Measurements from ENCODE around the gene BMP7. TPM values are rescaled to one million over a fixed set of nuclear protein-coding genes. Genes with fewer than 3 reads are reported as not detected.

BMP7 gene
- total RNA-seq, 2 experiments from 2014 or later = not detected

GRCh38 chr20:57131601-57132391 is 134.6 kb downstream of the BMP7 start:
- POLR2A ChIA-PET = no interaction called here
- H3K4me3 ChIP-seq (ENCODE audit: low read length) = no peak overlapping the region
- Mint-ChIP-seq H3K4me1 (ENCODE audit: low read depth) (no peaks in the 10 kb centered on the region), H3K27ac (no peak overlapping the region), H3K27me3 (peaks cover 43% of the 10 kb centered on the region), H3K4me3 (no peak overlapping the region), H3K36me3 (ENCODE audit: low read depth) (no peaks in the 10 kb centered on the region), H3K9me3 (no peaks in the 10 kb centered on the region)
- CTCF ChIA-PET = no interaction called here
- H3K4me1 ChIP-seq (ENCODE audit: insufficient read depth, low read length) = no peaks in the 10 kb centered on the region
- peaks cover 0 to 2% of the 10 kb centered on the region in 2 experiments for H3K27me3 ChIP-seq (ENCODE audit: control insufficient read depth in 1 of 2, insufficient read depth in 2 of 2, low read length in 2 of 2)
- H3K27ac ChIP-seq (ENCODE audit: low read depth in 1 of 2, low read length in 2 of 2) = no peak overlapping the region
- peaks cover 0 to 12% of the 10 kb centered on the region in 2 experiments for H3K9me3 ChIP-seq (ENCODE audit: control insufficient read depth in 1 of 2, insufficient read depth in 1 of 2, low read length in 2 of 2)
- TF ChIP-seq, protein P1, sequence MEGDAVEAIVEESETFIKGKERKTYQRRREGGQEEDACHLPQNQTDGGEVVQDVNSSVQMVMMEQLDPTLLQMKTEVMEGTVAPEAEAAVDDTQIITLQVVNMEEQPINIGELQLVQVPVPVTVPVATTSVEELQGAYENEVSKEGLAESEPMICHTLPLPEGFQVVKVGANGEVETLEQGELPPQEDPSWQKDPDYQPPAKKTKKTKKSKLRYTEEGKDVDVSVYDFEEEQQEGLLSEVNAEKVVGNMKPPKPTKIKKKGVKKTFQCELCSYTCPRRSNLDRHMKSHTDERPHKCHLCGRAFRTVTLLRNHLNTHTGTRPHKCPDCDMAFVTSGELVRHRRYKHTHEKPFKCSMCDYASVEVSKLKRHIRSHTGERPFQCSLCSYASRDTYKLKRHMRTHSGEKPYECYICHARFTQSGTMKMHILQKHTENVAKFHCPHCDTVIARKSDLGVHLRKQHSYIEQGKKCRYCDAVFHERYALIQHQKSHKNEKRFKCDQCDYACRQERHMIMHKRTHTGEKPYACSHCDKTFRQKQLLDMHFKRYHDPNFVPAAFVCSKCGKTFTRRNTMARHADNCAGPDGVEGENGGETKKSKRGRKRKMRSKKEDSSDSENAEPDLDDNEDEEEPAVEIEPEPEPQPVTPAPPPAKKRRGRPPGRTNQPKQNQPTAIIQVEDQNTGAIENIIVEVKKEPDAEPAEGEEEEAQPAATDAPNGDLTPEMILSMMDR (IDR thresholded peaks at IDR 0.05) = no peak
- DNase-seq (no peak), ATAC-seq (ENCODE audit: poor library complexity) (no peak)
- intact Hi-C loops (cut with DNase I, micrococcal nuclease) = no loop called here
- no peaks in the 10 kb centered on the region for H3K36me3 ChIP-seq (ENCODE audit: insufficient read depth, low read length)

DNA sequence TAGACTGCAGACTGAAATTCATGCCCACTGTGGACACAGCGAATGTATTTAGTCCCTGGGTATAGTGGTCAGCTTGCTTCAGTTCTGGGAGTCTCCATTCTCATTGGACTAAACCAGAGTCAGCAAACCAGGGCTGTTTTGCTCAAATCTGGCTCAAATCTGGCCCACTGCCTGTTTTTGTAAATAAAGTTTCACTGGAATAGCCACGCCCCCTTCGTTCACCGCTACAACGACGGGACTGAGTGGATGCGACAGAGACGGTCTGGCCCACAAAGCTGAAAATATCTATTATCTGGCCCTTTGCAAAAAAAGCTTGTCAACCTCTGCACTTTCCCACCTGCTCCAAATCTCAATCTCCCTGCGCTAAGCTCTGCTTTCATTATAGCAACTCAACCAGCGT is 135.4 kb downstream of the BMP7 start:
- Histone ChIP-seq H3K27me3 (ENCODE audit: control insufficient read depth in 1 of 2, insufficient read depth in 2 of 2, low read length in 2 of 2) (peaks cover 0 to 2% of the 10 kb centered on the region in 2 experiments), H3K4me3 (ENCODE audit: low read length) (no peak overlapping the region), H3K4me1 (ENCODE audit: insufficient read depth, low read length) (no peaks in the 10 kb centered on the region), H3K9me3 (ENCODE audit: control insufficient read depth in 1 of 2, insufficient read depth in 1 of 2, low read length in 2 of 2) (peaks cover 0 to 9% of the 10 kb centered on the region in 2 experiments), H3K27ac (ENCODE audit: low read depth in 1 of 2, low read length in 2 of 2) (no peak overlapping the region), H3K36me3 (ENCODE audit: insufficient read depth, low read length) (no peaks in the 10 kb centered on the region)
- Mint-ChIP-seq H3K4me3 (no peak overlapping the region), H3K27ac (no peak overlapping the region), H3K36me3 (ENCODE audit: low read depth) (no peaks in the 10 kb centered on the region), H3K9me3 (no peaks in the 10 kb centered on the region), H3K4me1 (ENCODE audit: low read depth) (no peaks in the 10 kb centered on the region), H3K27me3 (peaks cover 47% of the 10 kb centered on the region)
- ChIA-PET POLR2A (no interaction called here), CTCF (no interaction called here)
- ATAC-seq (ENCODE audit: poor library complexity) (no peak), DNase-seq (no peak)
- intact Hi-C loops (cut with DNase I, micrococcal nuclease) = no loop called here
- TF ChIP-seq, protein P1 (IDR thresholded peaks at IDR 0.05) = no peak

DNA sequence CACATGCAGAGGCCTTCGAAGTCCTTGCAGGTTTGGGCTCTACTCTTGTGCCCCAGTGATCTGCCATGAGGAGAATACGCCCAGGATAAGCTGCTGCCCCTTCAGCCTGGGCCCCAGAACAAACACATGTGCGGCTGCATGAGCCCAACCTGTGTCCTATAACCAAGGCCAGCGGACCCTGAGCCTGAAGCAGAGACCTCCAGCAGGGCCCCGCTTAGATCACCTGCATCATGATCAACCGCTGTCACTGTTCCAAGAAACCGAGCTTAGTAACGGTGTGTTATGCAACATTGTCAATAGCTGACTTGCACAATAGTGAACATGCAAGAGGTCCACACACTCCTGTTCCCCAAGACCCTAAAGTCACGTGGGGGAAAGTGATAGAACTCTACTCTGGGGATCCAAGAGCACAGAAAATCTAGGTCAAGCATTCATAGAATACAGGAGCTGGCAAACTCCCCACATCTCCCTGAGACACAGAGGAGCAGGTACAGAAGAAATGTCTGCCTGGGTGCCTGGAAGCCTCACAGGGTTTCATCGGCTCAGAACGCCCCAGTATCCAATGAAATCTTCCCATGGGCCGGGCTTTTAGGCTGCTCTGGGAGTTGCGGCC is 136.2 kb downstream of the BMP7 start:
- Histone ChIP-seq H3K4me3 (ENCODE audit: low read length) (no peak overlapping the region), H3K9me3 (ENCODE audit: control insufficient read depth in 1 of 2, insufficient read depth in 1 of 2, low read length in 2 of 2) (peaks cover 0 to 6% of the 10 kb centered on the region in 2 experiments), H3K27ac (ENCODE audit: low read depth in 1 of 2, low read length in 2 of 2) (no peak overlapping the region), H3K36me3 (ENCODE audit: insufficient read depth, low read length) (no peaks in the 10 kb centered on the region), H3K27me3 (ENCODE audit: control insufficient read depth in 1 of 2, insufficient read depth in 2 of 2, low read length in 2 of 2) (peaks cover 0 to 2% of the 10 kb centered on the region in 2 experiments), H3K4me1 (ENCODE audit: insufficient read depth, low read length) (no peaks in the 10 kb centered on the region)
- ChIA-PET CTCF (no interaction called here), POLR2A (no interaction called here)
- Mint-ChIP-seq H3K4me1 (ENCODE audit: low read depth) (no peaks in the 10 kb centered on the region), H3K4me3 (no peak overlapping the region), H3K36me3 (ENCODE audit: low read depth) (no peaks in the 10 kb centered on the region), H3K27me3 (peaks cover 47% of the 10 kb centered on the region), H3K9me3 (no peaks in the 10 kb centered on the region), H3K27ac (no peak overlapping the region)
- ATAC-seq (ENCODE audit: poor library complexity) (no peak), DNase-seq (no peak)
- intact Hi-C loops (cut with DNase I, micrococcal nuclease) = no loop called here
- TF ChIP-seq, protein P1 (IDR thresholded peaks at IDR 0.05) = no peak

Data from CD4-positive, alpha-beta T cell (primary cell).